Keratinocyte (primary cell): ENCODE measurements around the gene SIK3. TPM values are rescaled to one million over a fixed set of nuclear protein-coding genes. Genes with fewer than 3 reads are reported as not detected.

Experiments used
- DNase-seq: peaks from one replicate; pipeline ENCODE4 v3.0.0-alpha.2; 2011; ENCODE audit warnings: low read depth, missing footprints, low spot score
- FAIRE-seq: peaks from 2 replicates; lab custom pipeline; 2011; peaks lifted over from hg19 to GRCh38; lab: Jason Lieb, UNC
- H2AFZ ChIP-seq: 2 replicates; pipeline ENCODE4 v1.6.0; 2012; ENCODE audit warnings: low read length, control low read depth, inconsistent platforms; ENCODE audit not compliant: control insufficient read depth
- H3K27ac ChIP-seq: 2 replicates; pipeline ENCODE4 v1.5.1; 2011; ENCODE audit warnings: low read length; ENCODE audit not compliant: control insufficient read depth, insufficient read depth
- H3K27me3 ChIP-seq: 3 replicates; pipeline ENCODE4 v1.6.0; 2011; ENCODE audit warnings: low read length; ENCODE audit not compliant: control insufficient read depth, insufficient read depth; ENCODE audit errors: extremely low read depth
- H3K36me3 ChIP-seq, 2 experiments: 2 replicates in 1 of 2; 3 replicates in 1 of 2; pipeline ENCODE4 v1.5.1; 2011; ENCODE audit warnings: low read length in 2 of 2, mild to moderate bottlenecking in 1 of 2; ENCODE audit not compliant: control insufficient read depth in 2 of 2, insufficient read depth in 2 of 2; ENCODE audit errors: extremely low read depth in 1 of 2
- H3K4me1 ChIP-seq: 3 replicates; pipeline ENCODE4 v1.5.1; 2011; ENCODE audit warnings: low read length; ENCODE audit not compliant: control insufficient read depth, insufficient read depth; ENCODE audit errors: extremely low read depth
- H3K4me2 ChIP-seq: 3 replicates; pipeline ENCODE4 v1.6.0; 2011; ENCODE audit warnings: low read depth, low read length; ENCODE audit not compliant: control insufficient read depth, insufficient read depth; ENCODE audit errors: extremely low read depth
- H3K4me3 ChIP-seq, 3 experiments: fragments of 200-600 bp in 1 of 3; sonication (generic) in 1 of 3; 2 replicates in 2 of 3; 3 replicates in 1 of 3; pipeline ENCODE4 v1.5.1; 2011 to 2016; ENCODE audit warnings: low read length in 3 of 3, mild to moderate bottlenecking in 3 of 3, control low read depth in 2 of 3, inconsistent platforms in 1 of 3, low read depth in 1 of 3, mixed read lengths in 1 of 3, mixed run types in 1 of 3, moderate library complexity in 1 of 3; ENCODE audit not compliant: control insufficient read depth in 2 of 3, insufficient read depth in 2 of 3; ENCODE audit errors: extremely low read depth in 1 of 3
- H3K79me2 ChIP-seq: 2 replicates; pipeline ENCODE4 v1.6.0; 2012; ENCODE audit warnings: low read length; ENCODE audit not compliant: control insufficient read depth, insufficient read depth
- H3K9ac ChIP-seq: 3 replicates; pipeline ENCODE4 v1.6.0; 2011; ENCODE audit warnings: low read length; ENCODE audit not compliant: control insufficient read depth, insufficient read depth; ENCODE audit errors: extremely low read depth
- H3K9me1 ChIP-seq: 3 replicates; pipeline ENCODE4 v1.6.0; 2011; ENCODE audit warnings: low read length; ENCODE audit not compliant: control insufficient read depth, insufficient read depth; ENCODE audit errors: extremely low read depth
- H3K9me3 ChIP-seq: 2 replicates; pipeline ENCODE4 v1.5.1; 2012; ENCODE audit warnings: low read depth, low read length; ENCODE audit not compliant: control insufficient read depth
- H4K20me1 ChIP-seq: 3 replicates; pipeline ENCODE4 v1.6.0; 2011; ENCODE audit warnings: low read length; ENCODE audit not compliant: control insufficient read depth, insufficient read depth; ENCODE audit errors: extremely low read depth
- CTCF ChIP-seq, 3 experiments: IDR thresholded peaks in 1 of 3; conservative IDR thresholded peaks in 1 of 3; optimal IDR thresholded peaks in 1 of 3; 2 replicates in 2 of 3; 3 replicates in 1 of 3; pipeline versions ENCODE3 to v1.5.1; 2011; ENCODE audit warnings: low read length in 3 of 3, mild to moderate bottlenecking in 3 of 3, moderate library complexity in 2 of 3, control low read depth in 1 of 3, inconsistent platforms in 1 of 3; ENCODE audit not compliant: insufficient read depth in 2 of 3; ENCODE audit errors: extremely low read depth in 1 of 3
- EZH2 ChIP-seq: IDR thresholded peaks from one replicate; pipeline ENCODE4 v1.6.1; 2012; ENCODE audit warnings: inconsistent platforms, mild to moderate bottlenecking, low read length, moderate library complexity
- dilution Hi-C: fragments of 300-500 bp; cut with MboI; formaldehyde crosslinking; loops from one replicate; pipeline ENCODE4 v1.7.0; 2020; ENCODE audit warnings: low sequenced_read_pairs; ENCODE audit not compliant: extremely low pct_ligation_motif_present
- polyA plus RNA-seq, 5 experiments: library from polyadenylated mRNA; depleted of rRNA in 3 of 5; stranded (reverse) in 3 of 5; stranded (forward) in 1 of 5; unstranded in 1 of 5; fragments of >200 nt; gene quantifications; 1 replicate in 1 of 5; 2 replicates in 3 of 5; 3 replicates in 1 of 5; pipeline versions ENCODE4 v1.2.1 to v1.2.3, GENCODE V29; 2011 to 2012; ENCODE audit warnings: missing spikeins in 2 of 5, low read depth in 1 of 5, low replicate concordance in 1 of 5

SIK3 gene
- polyA plus RNA-seq, 1 donor (not counting 4 experiments of a cell fraction or from before 2014, with no cell fraction given), result 8.2 TPM

- Histone ChIP-seq H3K36me3 (peaks cover 5 to 6% of the 10 kb centered on the region in 2 experiments), H3K9me3 (no peaks in the 10 kb centered on the region), H2AFZ (no peak overlapping the region), H3K79me2 (no peaks in the 10 kb centered on the region), H3K27ac (no peak overlapping the region), H3K9me1 (no peaks in the 10 kb centered on the region), H4K20me1 (no peaks in the 10 kb centered on the region), H3K9ac (no peak overlapping the region), H3K27me3 (no peaks in the 10 kb centered on the region), H3K4me1 (peaks cover 10% of the 10 kb centered on the region), H3K4me2 (no peak overlapping the region), H3K4me3 (no peak overlapping the region)
- no peak for TF ChIP-seq CTCF (optimal IDR thresholded peaks at IDR 0.05 in 1 of 3, IDR thresholded peaks at IDR 0.05 in 1 of 3, conservative IDR thresholded peaks at IDR 0.05 in 1 of 3; ENCODE audit: extremely low read depth in 1 of 3, insufficient read depth in 2 of 3, low read length in 3 of 3)
- no peak for TF ChIP-seq EZH2
- FAIRE-seq (no peak), DNase-seq (no peak)
- dilution Hi-C loops, result no loop called here
These were observed 146.5 kb downstream of the SIK3 start for GRCh38 chr11:116951762-116952161.

GRCh38 chr11:116950210-116950609 is 148.0 kb downstream of the SIK3 start:
- Histone ChIP-seq H3K4me3 (no peak overlapping the region), H3K9ac (no peak overlapping the region), H3K4me1 (peaks cover 10% of the 10 kb centered on the region), H3K36me3 (peaks cover 3 to 9% of the 10 kb centered on the region in 2 experiments), H3K27ac (no peak overlapping the region), H3K9me1 (no peaks in the 10 kb centered on the region), H2AFZ (no peak overlapping the region), H3K79me2 (no peaks in the 10 kb centered on the region), H4K20me1 (no peaks in the 10 kb centered on the region), H3K4me2 (no peak overlapping the region), H3K27me3 (no peaks in the 10 kb centered on the region), H3K9me3 (no peaks in the 10 kb centered on the region)
- TF ChIP-seq CTCF (optimal IDR thresholded peaks at IDR 0.05 in 1 of 3, IDR thresholded peaks at IDR 0.05 in 1 of 3, conservative IDR thresholded peaks at IDR 0.05 in 1 of 3; ENCODE audit: extremely low read depth in 1 of 3, insufficient read depth in 2 of 3, low read length in 3 of 3) (no peak), EZH2 (no peak)
- DNase-seq (no peak), FAIRE-seq (no peak)
- dilution Hi-C loops, result no loop called here
